ENCODE results near the gene RAET1E.
"Not testable (repeated sequence)": the region's sequence is repeated elsewhere in the genome, so short reads cannot be mapped to it uniquely, and the experiment has no call there.

- not testable (repeated sequence) for TF ChIP-seq POLR2A (IDR thresholded peaks at IDR 0.05; ENCODE audit: low read length); GATA1 (IDR thresholded peaks at IDR 0.05; ENCODE audit: low read depth, low read length)
Measured at GRCh38 chr6:149947533-149947932, 49.6 kb upstream of the RAET1E start.
